Raji (cell line): ENCODE data around the gene BCAM.

ENCODE experiments used
- POLR2A ChIP-seq: IDR thresholded peaks from 2 replicates; pipeline ENCODE4 v1.6.1; 2011; ENCODE audit warnings: low read depth, low read length, control low read depth; ENCODE audit not compliant: insufficient read depth

The BCAM gene

DNA sequence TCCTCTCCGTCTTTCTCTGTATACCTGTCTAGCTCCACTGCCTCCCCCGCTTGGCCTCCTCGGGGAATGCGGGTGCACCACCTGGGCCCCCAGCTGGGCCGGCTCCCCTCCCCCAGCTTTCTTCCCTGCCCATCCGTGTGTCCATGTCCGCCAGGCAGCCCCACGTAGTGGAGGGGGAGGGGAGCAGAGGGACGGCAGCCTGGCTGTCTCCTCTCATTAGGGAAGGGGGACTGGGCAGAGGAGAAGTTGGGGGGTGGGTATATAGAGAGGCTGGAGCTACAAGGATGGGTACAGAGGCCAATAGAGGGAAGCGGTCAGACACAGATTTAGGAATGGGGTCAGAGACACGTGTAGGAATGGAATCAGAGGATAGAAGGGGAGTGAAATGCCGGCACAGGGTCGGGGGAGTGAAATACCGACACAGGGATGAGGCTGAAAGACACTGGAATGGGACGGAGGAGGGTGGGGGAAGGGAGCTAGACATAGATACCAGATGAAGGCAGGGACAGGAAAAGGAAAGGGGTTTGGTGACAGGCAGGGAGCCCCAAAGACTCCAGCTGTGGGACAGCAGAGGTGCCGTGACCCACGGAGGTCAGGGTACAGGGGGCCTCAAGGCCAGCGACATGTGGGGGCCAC, 40.0 kb downstream of the BCAM start:
- no peak for TF ChIP-seq POLR2A

DNA sequence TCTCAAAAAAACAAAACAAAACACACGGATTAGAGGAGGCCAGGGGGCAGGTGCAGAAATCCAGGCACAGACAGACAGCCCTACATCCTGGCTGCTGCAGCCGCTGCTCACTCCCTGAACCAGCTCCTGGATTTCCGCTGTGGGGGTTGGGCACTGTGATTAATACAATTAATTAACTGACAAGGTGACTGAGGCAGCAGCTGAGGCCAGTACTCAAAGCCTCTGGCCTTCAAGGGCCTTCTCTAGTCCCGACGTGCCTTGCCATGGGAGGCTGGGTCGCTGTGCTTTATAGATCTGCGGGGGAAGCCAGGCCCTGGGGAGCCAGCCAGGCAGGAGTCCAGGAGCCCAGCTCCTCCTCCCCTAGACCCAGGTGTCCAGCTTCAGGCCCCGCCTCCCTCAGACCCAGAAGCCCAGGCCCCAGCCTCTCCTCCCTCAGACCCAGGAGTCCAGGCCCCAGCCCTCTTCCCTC, 41.8 kb downstream of the BCAM start:
- TF ChIP-seq POLR2A, result no peak

DNA sequence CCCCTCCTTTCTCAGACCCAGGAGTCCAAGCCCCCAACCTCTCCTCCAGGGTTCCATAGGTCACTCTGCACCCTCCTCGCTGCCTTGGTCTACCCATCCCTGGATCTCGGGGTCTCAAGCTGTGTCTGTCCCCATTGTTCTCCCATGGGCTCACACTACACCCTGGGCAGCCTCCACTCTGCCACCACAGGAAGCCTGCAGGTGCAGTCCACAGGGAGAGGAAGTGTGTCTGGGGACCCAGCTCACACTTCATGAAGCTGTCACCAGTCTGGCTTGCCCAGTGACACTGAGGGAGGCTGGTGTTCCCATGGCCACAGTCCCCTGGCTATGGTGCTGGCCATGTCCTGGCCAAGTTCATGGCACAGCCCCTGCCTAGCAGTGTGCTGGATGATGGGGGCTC, 42.5 kb downstream of the BCAM start:
- TF ChIP-seq POLR2A, result no peak

DNA sequence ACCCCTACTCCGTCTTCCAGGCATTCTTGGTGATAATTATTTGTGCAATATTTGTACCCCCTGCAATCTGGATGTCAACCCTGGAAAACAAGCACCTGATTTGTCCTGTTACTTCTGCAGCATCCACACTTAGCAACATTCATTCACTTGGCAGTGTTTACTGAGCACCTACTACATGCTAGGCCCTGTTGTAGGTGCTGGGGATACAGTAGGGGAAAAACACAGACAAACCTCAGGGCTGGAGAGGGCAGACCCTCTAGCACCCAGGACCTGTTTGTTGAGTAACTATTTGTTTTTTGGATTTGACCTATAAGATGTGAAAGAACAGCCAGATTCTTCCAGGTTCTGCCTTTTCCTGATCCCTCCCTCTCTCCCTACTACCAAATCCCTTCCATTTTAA, 46.7 kb downstream of the BCAM start:
- TF ChIP-seq POLR2A, result no peak

DNA sequence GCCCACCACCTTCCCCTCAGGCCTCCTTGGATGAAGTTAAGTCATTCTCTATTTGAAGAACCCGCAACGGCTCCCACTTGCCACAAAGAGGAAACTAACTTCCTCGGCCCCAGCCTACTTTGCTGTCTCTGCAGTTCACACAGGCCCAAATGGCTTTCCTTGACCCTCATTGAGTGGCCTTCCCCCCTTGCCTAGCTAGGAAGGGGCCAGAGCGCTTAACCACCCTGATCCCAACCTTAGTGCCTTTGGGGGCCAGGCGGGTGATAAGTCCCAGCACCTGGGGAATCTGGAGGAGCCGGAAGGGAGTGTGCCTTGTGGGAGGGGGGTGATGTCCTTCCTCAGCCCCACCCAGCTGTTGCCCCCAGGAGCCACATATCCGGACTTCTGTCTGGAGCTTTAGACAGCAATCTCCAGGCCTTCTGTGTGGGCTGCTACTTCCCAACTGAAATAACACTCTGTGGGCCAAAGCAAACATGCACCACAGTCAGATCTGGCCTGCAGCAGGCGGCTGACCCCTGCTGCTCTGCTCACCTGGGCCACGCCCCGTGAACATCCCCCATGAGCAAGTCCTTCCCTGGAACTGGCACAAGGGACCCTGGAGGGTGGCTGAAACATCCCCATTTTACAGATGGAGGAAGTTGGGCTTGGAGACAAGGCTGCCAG, 47.6 kb downstream of the BCAM start:
- TF ChIP-seq POLR2A, result no peak

DNA sequence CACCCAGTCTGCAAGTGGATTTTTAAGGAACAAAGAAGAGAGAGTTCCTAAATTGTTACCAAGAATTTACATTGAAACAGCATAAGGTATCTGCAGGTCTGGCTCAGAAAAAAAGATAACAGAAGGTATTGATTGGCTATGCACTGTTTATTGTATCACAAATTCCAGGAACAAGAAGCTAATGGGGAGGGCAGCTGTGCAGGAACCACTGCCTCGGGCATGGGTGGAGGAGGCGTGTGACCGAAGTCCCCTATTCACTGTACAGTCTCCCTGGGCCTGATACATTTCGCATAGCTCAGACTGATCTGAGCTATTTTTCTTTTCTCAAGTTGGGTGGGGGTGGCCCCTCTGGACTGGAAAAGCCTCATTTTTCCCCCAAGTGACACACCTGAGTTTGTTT, 48.9 kb downstream of the BCAM start:
- no peak for TF ChIP-seq POLR2A

DNA sequence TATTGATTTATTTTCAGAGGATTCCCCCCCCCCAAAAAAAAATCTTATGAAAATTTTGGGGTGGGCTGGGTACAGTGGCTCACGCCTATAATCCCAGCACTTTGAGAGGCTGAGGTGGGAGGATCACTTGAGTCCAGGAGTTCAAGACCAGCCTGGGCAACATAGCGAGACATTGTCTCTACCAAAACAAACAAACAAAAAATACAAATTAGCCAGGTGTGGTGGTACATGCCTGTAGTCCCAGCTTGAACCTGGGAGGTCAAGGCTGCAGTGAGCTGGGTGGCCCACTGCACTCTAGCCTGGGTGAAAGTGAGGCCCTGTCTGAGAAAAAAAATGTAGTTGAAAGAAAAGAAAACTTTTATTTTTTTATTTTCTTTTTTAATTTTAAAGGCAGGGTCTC, 55.1 kb downstream of the BCAM start:
- no peak for TF ChIP-seq POLR2A

DNA sequence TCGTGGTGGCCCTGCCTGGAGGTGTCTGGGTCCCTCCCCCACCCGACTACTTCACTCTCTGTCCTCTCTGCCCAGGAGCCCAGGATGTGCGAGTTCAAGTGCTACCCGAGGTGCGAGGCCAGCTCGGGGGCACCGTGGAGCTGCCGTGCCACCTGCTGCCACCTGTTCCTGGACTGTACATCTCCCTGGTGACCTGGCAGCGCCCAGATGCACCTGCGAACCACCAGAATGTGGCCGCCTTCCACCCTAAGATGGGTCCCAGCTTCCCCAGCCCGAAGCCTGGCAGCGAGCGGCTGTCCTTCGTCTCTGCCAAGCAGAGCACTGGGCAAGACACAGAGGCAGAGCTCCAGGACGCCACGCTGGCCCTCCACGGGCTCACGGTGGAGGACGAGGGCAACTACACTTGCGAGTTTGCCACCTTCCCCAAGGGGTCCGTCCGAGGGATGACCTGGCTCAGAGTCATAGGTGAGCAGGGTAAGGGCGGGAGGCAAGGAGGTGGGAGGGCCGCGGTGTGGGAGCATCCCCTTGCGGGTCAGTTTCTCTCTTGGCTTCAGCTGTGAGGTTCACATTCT, 56.4 kb downstream of the BCAM start:
- TF ChIP-seq POLR2A, result no peak

DNA sequence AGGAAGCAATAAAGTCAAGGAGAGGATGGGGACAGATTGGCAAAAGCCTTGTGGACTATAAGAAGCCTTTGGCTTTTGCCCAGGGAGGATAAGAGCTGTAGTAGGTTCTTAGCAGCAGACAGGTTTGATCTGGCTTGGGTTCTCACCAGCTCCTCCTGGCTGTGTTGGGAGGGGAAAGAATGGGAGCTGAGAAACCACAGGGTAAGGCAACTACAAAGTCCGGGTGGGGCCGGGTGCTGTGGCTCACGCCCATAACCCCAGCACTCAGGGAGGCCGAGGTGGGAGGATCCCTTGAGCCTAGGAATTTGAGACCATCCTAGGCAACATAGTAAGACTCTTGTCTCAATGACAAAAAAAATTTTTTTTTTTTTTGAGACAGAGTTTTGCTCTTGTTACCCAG, 57.8 kb downstream of the BCAM start:
- TF ChIP-seq POLR2A, result no peak

DNA sequence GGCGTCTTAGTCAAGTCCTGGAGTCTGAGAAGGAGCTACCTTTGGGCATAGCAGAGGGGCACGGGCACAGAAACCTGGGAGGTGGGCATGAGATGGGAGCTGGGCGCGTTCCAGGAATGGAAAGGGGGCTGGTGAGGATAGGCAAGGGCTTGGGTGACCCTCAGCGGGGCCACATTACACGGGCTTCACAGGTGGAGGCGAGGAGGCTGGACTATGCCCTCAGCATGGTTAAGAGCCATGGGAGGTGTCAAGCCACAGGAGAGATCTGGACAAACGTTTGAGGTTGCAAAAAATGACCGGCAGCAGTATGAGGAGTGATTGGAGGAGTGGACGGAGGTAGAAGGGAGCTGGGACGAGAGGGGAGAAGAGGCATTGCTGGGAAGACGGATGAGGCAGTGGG, 58.7 kb downstream of the BCAM start:
- TF ChIP-seq POLR2A, result no peak

DNA sequence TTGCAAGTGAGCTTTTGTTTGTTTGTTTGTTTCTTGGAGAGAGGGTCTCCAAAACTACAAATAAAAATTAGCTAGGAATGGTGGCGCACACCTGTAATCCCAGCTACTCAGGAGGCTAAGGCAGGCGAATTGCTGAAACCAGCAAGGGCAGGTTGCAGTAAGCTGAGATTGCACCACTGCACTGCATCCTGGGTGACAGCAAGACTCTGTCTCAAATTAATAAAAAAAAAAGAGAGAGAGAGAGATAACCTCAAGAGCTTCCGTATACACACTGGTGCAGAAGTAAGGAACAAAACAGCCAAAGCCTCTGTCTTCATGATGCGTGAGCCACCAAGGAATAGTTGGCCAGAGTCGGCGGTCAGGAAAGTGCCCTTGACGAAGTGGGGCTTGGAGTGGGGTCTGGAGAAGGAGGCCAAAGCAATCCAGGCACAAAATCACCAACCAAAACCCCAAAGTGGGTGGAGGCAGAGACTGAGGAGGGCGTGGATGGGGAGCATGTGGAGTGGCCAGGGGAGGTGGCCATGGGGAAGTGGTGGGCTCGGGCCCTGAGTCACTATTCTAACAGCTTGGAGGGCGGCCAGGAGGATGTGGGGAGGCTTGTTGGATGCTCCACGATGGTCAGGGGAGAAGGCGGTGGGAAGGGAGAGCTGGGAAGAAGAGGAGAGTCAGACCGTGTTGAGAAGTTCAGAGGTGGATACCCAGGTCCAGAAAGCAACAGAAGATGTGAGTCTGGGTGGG, 61.0 kb downstream of the BCAM start:
- no peak for TF ChIP-seq POLR2A
